Measurements from ENCODE around the gene FAAH2.
"Not testable (repeated sequence)": the region's sequence is repeated elsewhere in the genome, so short reads cannot be mapped to it uniquely, and the experiment has no call there.

The FAAH2 gene

DNA sequence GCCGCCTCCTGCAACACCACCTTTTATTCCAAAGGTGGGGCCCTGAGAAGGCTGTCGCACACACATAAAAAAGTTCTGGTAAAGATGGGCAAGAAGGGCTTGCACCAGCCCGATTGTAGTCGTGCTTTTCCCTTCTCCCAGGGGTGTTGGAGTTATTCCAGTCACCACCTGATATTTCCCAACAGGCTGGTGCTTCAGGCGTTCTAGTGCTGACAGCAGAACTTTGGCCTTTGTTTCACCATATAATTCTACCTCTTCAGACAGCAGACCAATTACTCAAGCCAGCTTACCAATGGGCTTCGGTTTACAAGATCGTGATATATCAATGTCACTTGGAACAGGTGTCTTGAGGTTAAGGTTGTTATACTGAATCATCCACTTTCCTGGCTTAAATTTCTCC lies 107.7 kb downstream of the FAAH2 start:
- not testable (repeated sequence) for DNase-seq

DNA sequence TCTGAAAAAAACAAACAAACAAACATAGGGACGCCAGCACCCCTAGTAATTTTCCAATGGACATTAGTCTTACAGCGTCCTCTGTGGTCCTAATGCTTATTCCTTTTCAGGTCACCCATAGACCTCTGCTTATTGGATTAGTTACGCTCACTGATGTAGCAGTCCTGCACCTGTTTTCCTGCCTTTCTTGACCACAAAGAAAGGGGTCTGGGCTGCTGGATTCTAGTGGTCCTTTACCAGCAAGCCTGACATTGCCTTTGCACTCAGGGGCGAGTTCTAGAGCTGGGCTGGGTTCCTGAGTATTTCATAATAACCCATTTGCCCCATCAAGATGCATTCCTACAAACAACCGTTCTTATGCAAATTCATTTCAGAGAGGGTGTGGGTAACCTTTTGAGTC lies 116.7 kb downstream of the FAAH2 start:
- DNase-seq = not testable (repeated sequence)

DNA sequence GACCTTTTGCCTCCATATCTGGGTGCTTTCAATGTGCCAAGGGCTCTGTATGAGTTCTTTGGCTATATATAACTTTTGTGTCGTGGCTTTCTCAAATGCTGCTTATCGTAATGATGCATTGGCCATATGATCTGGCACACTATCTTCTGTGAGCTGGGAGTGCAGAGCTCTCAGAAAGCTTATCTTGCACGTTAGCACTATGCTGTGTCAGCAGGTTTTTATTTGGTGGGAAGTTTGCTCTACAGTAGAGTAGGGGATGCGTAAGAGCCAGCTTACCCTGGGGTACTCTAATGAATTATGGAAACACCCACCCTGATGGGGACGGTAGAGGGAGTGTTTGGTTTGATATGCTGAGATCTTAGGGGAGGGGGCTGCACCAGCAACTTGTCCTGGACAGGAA lies 119.6 kb downstream of the FAAH2 start:
- DNase-seq = no peak

DNA sequence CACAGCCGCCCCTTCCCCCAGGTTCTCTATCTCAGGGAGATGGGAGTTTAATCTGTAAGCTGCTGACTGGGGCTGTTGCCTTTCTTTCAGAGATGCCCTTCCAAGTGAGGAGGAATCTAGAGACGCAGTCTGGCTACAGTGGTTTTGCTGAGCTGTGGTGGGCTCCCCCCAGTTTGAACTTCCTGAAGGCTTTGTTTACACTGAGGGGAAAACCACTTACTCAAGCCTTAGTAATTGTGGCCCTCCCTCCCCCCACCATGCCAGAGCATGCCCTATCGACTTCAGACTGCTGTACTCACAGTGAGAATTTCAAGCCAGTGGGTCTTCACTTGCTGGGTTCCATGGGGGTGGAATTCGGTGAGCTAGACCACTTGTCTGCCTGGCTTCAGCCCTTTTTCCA lies 131.3 kb downstream of the FAAH2 start:
- DNase-seq = no peak

DNA sequence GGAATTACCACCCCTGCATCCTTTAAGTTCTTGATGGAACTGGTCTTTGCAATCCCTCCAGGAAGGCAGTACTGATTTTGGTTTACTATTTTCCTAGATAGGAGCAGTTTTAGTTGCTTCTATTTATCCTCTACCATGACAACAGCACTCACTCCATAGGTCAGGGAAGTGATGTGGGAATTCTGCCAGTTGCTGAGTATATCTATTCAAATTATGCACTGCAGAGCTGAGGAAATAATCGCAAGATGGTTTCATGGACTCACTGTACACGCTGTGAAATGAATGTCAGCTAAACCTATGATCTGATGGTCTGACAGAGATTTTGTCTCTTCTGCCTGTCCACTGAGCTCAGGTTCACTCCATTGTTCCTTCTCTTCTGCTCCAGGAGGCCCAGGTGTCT lies 135.8 kb downstream of the FAAH2 start:
- DNase-seq = no peak

DNA sequence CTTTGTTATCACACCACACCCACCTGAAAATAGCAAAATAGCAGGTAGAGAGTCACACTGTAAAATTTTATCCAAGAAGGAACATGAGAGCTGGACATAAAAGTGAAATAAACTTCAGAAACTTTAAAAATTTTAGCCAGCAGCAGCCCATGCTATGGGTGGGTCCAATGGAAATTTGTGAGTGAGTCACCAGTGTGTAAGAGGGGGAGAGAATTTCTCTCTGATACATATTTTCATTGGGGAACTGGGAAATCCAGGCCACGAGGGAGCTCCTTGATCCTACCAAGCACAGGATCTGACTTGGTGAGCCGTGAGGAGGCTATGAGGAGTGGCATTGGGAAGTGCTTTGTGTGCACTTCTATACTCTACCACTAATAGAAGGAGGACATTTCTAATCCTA lies 136.3 kb downstream of the FAAH2 start:
- DNase-seq = no peak

DNA sequence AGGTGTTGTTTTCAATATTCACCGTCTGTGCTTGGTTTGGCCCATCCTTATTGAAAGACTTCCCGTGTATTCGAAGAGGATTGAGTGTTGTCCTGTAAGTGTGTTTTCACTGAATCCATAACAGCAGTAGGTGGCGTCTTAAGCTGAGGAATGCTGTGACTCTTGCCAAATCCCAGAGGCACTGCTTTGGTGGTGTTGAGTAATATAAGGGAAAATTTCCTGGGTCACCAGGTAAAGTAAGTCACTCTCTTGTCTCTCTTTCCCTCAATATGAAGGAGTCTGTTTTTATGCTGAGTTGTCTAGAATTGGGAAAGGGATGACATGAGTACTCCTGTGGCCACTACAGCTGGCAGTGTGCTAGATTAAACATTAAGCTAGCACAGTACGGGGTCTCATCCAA lies 158.6 kb downstream of the FAAH2 start:
- DNase-seq = no peak

DNA sequence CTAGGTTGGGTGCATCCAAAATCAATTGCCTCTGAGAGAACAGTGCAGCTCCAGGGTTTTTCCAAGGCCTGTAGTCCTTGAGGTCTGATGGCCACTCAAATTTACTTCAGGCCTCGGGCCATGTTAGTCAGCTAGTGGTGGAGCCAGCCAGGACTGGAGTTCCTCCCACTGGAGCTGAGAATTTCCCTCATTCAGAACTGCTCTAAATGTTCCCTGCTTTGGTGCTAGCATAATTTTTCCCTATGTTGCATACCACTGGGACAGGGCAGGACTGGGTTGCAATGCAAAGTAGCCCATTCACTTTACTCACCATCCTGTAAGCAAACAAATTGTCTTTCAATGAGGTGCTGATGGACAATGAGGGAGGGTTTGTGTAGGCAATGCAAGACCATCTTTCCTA lies 159.3 kb downstream of the FAAH2 start:
- DNase-seq = no peak

DNA sequence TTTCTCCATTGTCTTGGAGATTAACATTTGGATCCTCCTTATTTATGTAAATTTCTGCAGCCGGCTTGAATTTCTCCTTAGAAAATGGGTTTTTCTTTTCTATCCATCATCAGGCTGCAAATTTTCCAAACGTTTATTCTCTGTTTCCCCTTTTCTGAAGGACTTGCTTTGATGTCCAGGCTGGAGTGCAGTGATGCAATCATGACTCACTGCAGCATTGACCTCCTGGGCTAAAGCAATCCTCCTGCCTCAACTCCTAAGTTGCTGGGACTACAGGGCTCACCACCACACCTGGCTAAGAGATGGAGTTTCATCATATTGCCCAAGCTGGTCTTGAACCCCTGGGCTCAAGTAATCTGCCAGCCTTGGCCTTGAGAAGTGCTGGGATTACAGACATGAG lies 161.3 kb downstream of the FAAH2 start:
- no peak for DNase-seq

DNA sequence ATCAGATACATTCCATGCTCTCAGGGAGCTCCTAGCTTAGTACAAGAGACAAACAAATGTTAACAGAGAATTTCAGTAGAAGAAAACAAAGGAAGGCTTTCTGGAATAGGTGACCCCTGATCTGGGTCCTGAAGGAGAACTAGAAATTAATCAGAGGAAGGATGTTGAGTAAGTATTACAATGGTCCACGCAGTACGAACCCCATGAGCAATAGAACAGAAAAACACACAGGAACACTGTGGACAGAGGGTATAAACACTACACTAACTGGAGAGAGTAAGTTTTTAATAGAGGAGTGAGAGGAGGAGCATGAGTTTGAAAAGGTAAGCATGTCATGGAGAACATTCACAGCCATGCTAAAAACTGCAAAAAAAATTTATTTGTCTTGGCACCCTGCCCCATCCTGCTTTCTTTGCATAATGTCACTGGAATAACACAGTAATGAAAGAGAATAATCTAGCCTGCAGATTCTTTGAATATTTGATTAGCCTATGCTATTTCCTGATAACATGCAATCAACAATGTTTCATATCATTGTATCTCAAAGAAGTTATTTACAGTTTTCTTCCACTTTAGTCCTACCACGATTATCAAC lies 165.0 kb downstream of the FAAH2 start:
- DNase-seq = no peak

DNA sequence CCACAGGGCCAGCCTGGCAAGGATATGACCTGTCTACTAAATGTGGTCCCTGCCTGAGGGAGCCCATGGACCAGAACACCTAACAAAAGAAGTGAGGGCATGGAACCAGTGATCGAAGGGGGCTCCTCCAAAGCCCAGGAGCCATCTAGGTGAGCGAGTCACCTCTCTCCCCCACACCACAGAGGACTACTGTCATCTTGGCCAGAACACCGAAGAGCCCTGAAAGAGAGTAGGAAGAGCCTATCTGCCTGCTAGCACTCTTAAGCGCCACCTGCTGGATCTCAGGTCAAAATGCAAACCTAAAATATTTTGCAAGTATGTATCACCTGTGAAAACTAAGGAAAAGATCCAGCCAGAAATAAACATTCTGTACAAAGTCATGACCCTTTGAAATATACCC lies 167.4 kb downstream of the FAAH2 start:
- DNase-seq = peak; percentile 7 to 41

DNA sequence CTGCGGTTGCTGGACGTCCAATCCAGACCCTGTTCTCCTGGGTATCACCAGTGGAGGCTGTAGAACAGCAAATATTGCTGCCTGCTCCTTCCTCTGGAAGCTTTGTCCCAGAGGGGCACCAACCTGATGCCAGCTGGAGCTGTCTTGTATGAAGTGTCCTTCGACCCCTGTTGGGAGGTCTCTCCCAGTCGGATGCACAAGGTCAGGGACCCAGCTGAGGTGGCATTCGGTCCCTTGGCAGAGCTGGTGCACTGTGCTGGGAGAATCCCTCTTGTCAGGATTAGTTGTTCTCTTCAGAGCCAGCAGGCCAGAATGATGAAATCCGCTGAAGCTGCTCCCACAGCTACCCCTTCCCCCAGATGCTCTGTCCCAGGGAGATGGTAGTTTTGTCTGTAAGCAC lies 195.0 kb downstream of the FAAH2 start:
- DNase-seq = no peak

DNA sequence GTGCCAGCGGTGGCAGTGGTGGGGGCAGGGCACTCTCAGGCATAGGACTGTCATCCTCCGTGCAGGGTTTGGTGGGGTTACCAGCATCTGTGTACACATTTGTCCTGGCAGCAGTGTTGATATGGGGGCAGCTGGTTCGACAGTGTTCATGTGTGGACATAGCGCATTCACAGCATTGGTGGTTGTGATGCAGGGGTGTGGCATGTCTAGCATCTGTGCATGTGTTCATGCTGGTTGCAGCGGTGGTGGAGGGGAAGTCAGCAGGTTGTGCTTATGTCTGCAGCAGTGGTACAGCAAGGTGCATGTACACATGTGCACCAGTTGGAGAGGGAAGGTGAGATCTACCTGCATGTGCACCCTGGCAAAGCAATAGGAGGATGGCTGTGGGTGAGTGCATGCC lies 230.0 kb downstream of the FAAH2 start:
- no peak for DNase-seq

DNA sequence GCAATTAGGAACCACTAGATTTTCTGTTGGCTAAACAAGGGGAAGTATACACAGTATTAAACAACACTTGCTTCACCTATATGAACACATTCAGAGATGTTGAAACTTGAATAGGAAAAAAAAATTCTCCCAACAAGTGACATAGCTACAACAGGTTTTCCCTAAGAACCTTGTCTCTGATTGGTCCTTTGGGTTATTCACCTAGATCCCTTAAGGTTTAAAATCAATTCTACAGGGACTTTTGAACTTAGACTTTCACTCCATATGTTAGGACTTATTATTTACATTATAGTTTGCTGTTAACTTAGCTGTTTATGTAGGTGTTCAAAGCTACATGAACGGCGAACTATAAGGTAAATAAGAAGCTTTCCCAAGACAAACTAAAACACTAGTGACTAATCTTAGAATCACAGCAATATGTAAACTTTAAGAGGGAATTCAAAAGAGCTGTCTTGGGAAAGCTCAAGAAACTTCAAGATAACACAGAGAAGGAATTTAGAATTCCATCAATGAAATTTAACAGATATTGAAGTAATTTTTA lies 233.1 kb downstream of the FAAH2 start:
- DNase-seq = no peak

DNA sequence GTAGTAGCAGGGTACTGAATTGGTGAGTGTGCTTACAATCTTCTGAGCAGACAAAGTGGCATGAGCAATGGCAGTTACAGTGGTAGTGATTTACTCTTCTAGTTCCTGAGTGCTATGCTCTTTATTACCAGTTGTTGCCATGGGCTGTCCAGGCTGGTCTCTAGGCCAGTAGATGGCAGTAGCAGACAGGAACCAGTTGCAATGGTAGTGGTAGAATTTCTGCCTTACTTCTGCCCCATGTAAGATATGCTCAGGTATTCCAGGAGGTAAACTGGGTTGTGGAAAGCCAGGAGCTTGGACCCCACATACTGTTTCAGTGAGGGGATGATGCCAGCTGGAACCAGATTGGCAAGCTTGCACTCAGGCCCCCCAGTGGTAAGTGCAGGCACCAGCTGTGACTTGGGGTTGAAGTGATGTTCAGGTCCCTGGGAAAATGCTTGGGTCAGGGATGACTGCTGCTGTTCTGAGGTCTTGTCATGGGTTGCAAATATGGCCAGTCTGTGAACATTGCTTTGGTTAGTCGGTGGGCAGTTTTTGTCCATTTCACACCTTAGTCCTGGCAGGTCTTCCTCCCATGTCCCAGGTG lies 242.3 kb downstream of the FAAH2 start:
- peak; percentile 36 to 42 for DNase-seq

Measured in SHP77 (cell line).